Testis (tissue), 5 donors: ENCODE measurements around the gene CYP3A4. TPM values are rescaled to one million over a fixed set of nuclear protein-coding genes. Genes with fewer than 3 reads are reported as not detected.

Experiments used
- DNase-seq: peaks from one replicate; pipeline ENCODE4 v3.0.0-alpha.2; 2019
- H3K27ac ChIP-seq, 2 donors: fragments of 200-600 bp; sonication (generic); one replicate each; pipeline ENCODE4 v1.5.1; 2019
- H3K27me3 ChIP-seq: fragments of 200-600 bp; sonication (generic); one replicate; pipeline ENCODE4 v1.5.1; 2019
- H3K36me3 ChIP-seq: fragments of 200-600 bp; sonication (generic); one replicate; pipeline ENCODE4 v1.5.1; 2017; ENCODE audit warnings: low read depth; ENCODE audit errors: missing control alignments
- H3K4me1 ChIP-seq: fragments of 200-600 bp; sonication (generic); one replicate; pipeline ENCODE4 v1.5.1; 2019
- H3K4me3 ChIP-seq, 2 donors: fragments of 200-600 bp; sonication (generic); one replicate each; pipeline ENCODE4 v1.5.1; 2017 to 2019
- H3K9me3 ChIP-seq: fragments of 200-600 bp; sonication (generic); one replicate; pipeline ENCODE4 v1.5.1; 2017
- CTCF ChIP-seq, 3 experiments: fragments of 450-650 bp in 2 of 3; fragments of 200-600 bp in 1 of 3; sonication (generic) in 1 of 3; IDR thresholded peaks; one replicate each; pipeline ENCODE4 v1.5.1; 2016 to 2019; ENCODE audit warnings: antibody characterized with exemption in 3 of 3, mild to moderate bottlenecking in 2 of 3, moderate library complexity in 1 of 3
- POLR2A ChIP-seq: fragments of 450-650 bp; IDR thresholded peaks from one replicate; pipeline ENCODE4 v1.6.1; 2017; ENCODE audit warnings: antibody characterized with exemption, mild to moderate bottlenecking, moderate library complexity
- WGBS, 2 donors: methylation state at CpG; one replicate each; pipeline ENCODE4 v1.1.5; 2018; 5-methylcytosine and 5-hydroxymethylcytosine counted together
- intact Hi-C: fragments of 100-400 bp; cut with DNase I; formaldehyde crosslinking; loops from one replicate; pipeline ENCODE4 v1.15.1; 2023; ENCODE audit warnings: low total_unique reads
- long read RNA-seq, 2 donors: transcript quantifications; one replicate each; lab custom pipeline, GENCODE V29; 2026
- polyA plus RNA-seq: library from polyadenylated mRNA; stranded (reverse); fragments of 350-450 nt; fragmentation: Illumina TruSeq; extraction: RNeasy Lipid Tissue Mini Kit (QIAGEN cat#74804); gene quantifications from one replicate; pipeline ENCODE4 v1.2.3, GENCODE V29; 2014; ENCODE audit warnings: low read depth, low replicate concordance; ENCODE audit not compliant: insufficient read depth
- total RNA-seq, 2 donors: library from RNA; depleted of rRNA; stranded (reverse); fragments of >200 nt; gene quantifications; one replicate each; pipeline ENCODE4 v1.2.3, GENCODE V29; 2016

Gene CYP3A4
- total RNA-seq (1 to 10 TPM; 1.3 to 1.8 TPM), polyA plus RNA-seq (0.34 TPM)
- long read RNA-seq, donor 1 = 0 reads
- long read RNA-seq, donor 2 = 0 reads

GRCh38 chr7:99784007-99784406 lies at the start of gene CYP3A4:
TSS of gene CYP3A4 (minus strand) at chr7:99784184. CDS start at chr7:99784081, 103 bp downstream.
- TF ChIP-seq CTCF (IDR thresholded peaks at IDR 0.05) (no peak), POLR2A (no peak)
- H3K27me3 ChIP-seq = no peaks in the 10 kb centered on the region
- DNase-seq = no peak
- intact Hi-C loops = no loop called here
- no peak within 1 kb of the TSS for H3K4me3 ChIP-seq
- H3K36me3 ChIP-seq = no peaks in the 10 kb centered on the region
- H3K9me3 ChIP-seq = no peaks in the 10 kb centered on the region
- no peaks in the 10 kb centered on the region for H3K4me1 ChIP-seq
- no peak within 1 kb of the TSS for H3K27ac ChIP-seq

GRCh38 chr7:99833289-99833877 lies 49.4 kb upstream of the CYP3A4 start:
- WGBS, 2 donors = 28 to 35% methylated on average over 8 of the region's 8 CpGs
- peak; percentile 64 for DNase-seq
- H3K36me3 ChIP-seq = no peaks in the 10 kb centered on the region
- no peaks in the 10 kb centered on the region for H3K27me3 ChIP-seq
- H3K4me1 ChIP-seq = no peaks in the 10 kb centered on the region
- no peak overlapping the region for H3K4me3 ChIP-seq
- no peaks in the 10 kb centered on the region for H3K9me3 ChIP-seq
- intact Hi-C loops = no loop called here
- peak overlapping the region; percentile 33 to 50 for H3K27ac ChIP-seq
- no peak for TF ChIP-seq CTCF (IDR thresholded peaks at IDR 0.05)
- TF ChIP-seq POLR2A = no peak

GRCh38 chr7:99831595-99831994 lies 47.6 kb upstream of the CYP3A4 start:
- H3K36me3 ChIP-seq = no peaks in the 10 kb centered on the region
- DNase-seq = no peak
- H3K4me3 ChIP-seq = no peak overlapping the region
- no peaks in the 10 kb centered on the region for H3K4me1 ChIP-seq
- no peaks in the 10 kb centered on the region for H3K9me3 ChIP-seq
- no peak for TF ChIP-seq POLR2A
- no peak for TF ChIP-seq CTCF (IDR thresholded peaks at IDR 0.05)
- intact Hi-C loops = no loop called here
- H3K27ac ChIP-seq = no peak overlapping the region
- H3K27me3 ChIP-seq = no peaks in the 10 kb centered on the region

- no peak overlapping the region for H3K27ac ChIP-seq
- no peak for TF ChIP-seq POLR2A
- 100% methylated on average over 1 of the region's 1 CpG for WGBS, 2 donors
- H3K27me3 ChIP-seq = no peaks in the 10 kb centered on the region
- intact Hi-C loops = no loop called here
- no peaks in the 10 kb centered on the region for H3K9me3 ChIP-seq
- H3K36me3 ChIP-seq = no peaks in the 10 kb centered on the region
- no peak overlapping the region for H3K4me3 ChIP-seq
- no peak for DNase-seq
- no peaks in the 10 kb centered on the region for H3K4me1 ChIP-seq
These were observed 45.7 kb upstream of the CYP3A4 start for GRCh38 chr7:99829524-99830160.

- no peak overlapping the region for H3K4me3 ChIP-seq
- H3K4me1 ChIP-seq = no peaks in the 10 kb centered on the region
- intact Hi-C loops = no loop called here
- TF ChIP-seq CTCF (IDR thresholded peaks at IDR 0.05) = no peak
- H3K36me3 ChIP-seq = no peaks in the 10 kb centered on the region
- H3K27ac ChIP-seq = no peak overlapping the region
- H3K27me3 ChIP-seq = no peaks in the 10 kb centered on the region
- DNase-seq = no peak
- no peaks in the 10 kb centered on the region for H3K9me3 ChIP-seq
These were observed 44.8 kb upstream of the CYP3A4 start for GRCh38 chr7:99828811-99829210.
